Endothelial cell (in vitro differentiated cells): ENCODE measurements around the gene RPTOR. TPM values are rescaled to one million over a fixed set of nuclear protein-coding genes. Genes with fewer than 3 reads are reported as not detected.
A peak's percentile ranks its signal among the peaks of the same experiment; 100 is the strongest.

Experiments used
- DNase-seq: peaks from one replicate; pipeline ENCODE4 v3.0.0; 2021; ENCODE audit warnings: low spot score
- H3K27ac Mint-ChIP-seq: one replicate; pipeline ENCODE4 v1.8.0; 2021; ENCODE audit warnings: mixed read lengths, inconsistent platforms; ENCODE audit not compliant: unreplicated experiment
- H3K27me3 Mint-ChIP-seq: one replicate; pipeline ENCODE4 v1.8.0; 2021; ENCODE audit warnings: mild to moderate bottlenecking, moderate library complexity, mixed read lengths, inconsistent platforms; ENCODE audit not compliant: unreplicated experiment
- H3K36me3 Mint-ChIP-seq: one replicate; pipeline ENCODE4 v1.8.0; 2021; ENCODE audit warnings: mild to moderate bottlenecking, low read depth, mixed read lengths, inconsistent platforms; ENCODE audit not compliant: unreplicated experiment
- H3K4me1 Mint-ChIP-seq: one replicate; pipeline ENCODE4 v1.8.0; 2021; ENCODE audit warnings: mild to moderate bottlenecking, mixed read lengths, inconsistent platforms; ENCODE audit not compliant: unreplicated experiment
- H3K4me3 Mint-ChIP-seq: one replicate; pipeline ENCODE4 v1.8.0; 2021; ENCODE audit warnings: mild to moderate bottlenecking, mixed read lengths, inconsistent platforms; ENCODE audit not compliant: unreplicated experiment
- H3K9me3 Mint-ChIP-seq: one replicate; pipeline ENCODE4 v1.8.0; 2021; ENCODE audit warnings: mixed read lengths, inconsistent platforms; ENCODE audit not compliant: unreplicated experiment
- CTCF ChIP-seq: fragments of 200-600 bp; sonication (generic); IDR thresholded peaks from one replicate; pipeline ENCODE4 v1.5.0; 2021; ENCODE audit warnings: antibody characterized with exemption; ENCODE audit not compliant: unreplicated experiment
- total RNA-seq: library from RNA; stranded (reverse); fragmentation: NEBNext Ultra II Directional; extraction: Animal tissue kit (Norgen Biotek cat#: 25700); gene quantifications from one replicate; pipeline ENCODE4 v1.2.1, GENCODE V29; 2021; ENCODE audit not compliant: unreplicated experiment

RPTOR gene
- total RNA-seq, 1 donor from 2014 or later = 36.7 TPM

- Mint-ChIP-seq H3K4me1 (peaks cover 3% of the 10 kb centered on the region), H3K9me3 (no peaks in the 10 kb centered on the region), H3K27me3 (peaks cover 10% of the 10 kb centered on the region), H3K27ac (no peak overlapping the region), H3K4me3 (no peak overlapping the region), H3K36me3 (peaks cover 31% of the 10 kb centered on the region)
- no peak for TF ChIP-seq CTCF
- no peak for DNase-seq
Observed at GRCh38 chr17:80893604-80894438, 349.2 kb downstream of the RPTOR start.

GRCh38 chr17:80894439-80894721 is 349.7 kb downstream of the RPTOR start:
- no peak for TF ChIP-seq CTCF
- Mint-ChIP-seq H3K27me3 (peaks cover 7% of the 10 kb centered on the region), H3K4me3 (no peak overlapping the region), H3K4me1 (no peaks in the 10 kb centered on the region), H3K36me3 (peaks cover 27% of the 10 kb centered on the region), H3K27ac (no peak overlapping the region), H3K9me3 (no peaks in the 10 kb centered on the region)
- DNase-seq = no peak

GRCh38 chr17:80894726-80895125 is 350.1 kb downstream of the RPTOR start:
- Mint-ChIP-seq H3K4me1 (no peaks in the 10 kb centered on the region), H3K27ac (no peak overlapping the region), H3K9me3 (no peaks in the 10 kb centered on the region), H3K36me3 (peaks cover 27% of the 10 kb centered on the region), H3K4me3 (no peak overlapping the region), H3K27me3 (peaks cover 7% of the 10 kb centered on the region)
- no peak for DNase-seq
- TF ChIP-seq CTCF = no peak

- peaks cover 27% of the 10 kb centered on the region for H3K36me3 Mint-ChIP-seq
- H3K9me3 Mint-ChIP-seq = no peaks in the 10 kb centered on the region
- no peak for TF ChIP-seq CTCF
- peaks cover 8% of the 10 kb centered on the region for H3K27me3 Mint-ChIP-seq
- no peaks in the 10 kb centered on the region for H3K4me1 Mint-ChIP-seq
- no peak overlapping the region for H3K27ac Mint-ChIP-seq
- H3K4me3 Mint-ChIP-seq = peak overlapping the region; percentile 34
- DNase-seq = no peak
Observed at GRCh38 chr17:80895366-80895765, 350.7 kb downstream of the RPTOR start.

- Mint-ChIP-seq H3K27me3 (peaks cover 10% of the 10 kb centered on the region), H3K4me1 (peaks cover 13% of the 10 kb centered on the region), H3K4me3 (no peak overlapping the region), H3K36me3 (peaks cover 18% of the 10 kb centered on the region), H3K9me3 (no peaks in the 10 kb centered on the region), H3K27ac (no peak overlapping the region)
- DNase-seq = no peak
- TF ChIP-seq CTCF = no peak
Observed at GRCh38 chr17:80898716-80899115, 354.1 kb downstream of the RPTOR start.
